Upper lobe of left lung (tissue), 4 donors: ENCODE measurements around the gene OPRL1.

ENCODE experiments used
- EP300 ChIP-seq, 4 donors: sonication (generic); formaldehyde crosslinking; IDR thresholded peaks; one replicate each; pipeline ENCODE4 v1.5.1; 2017; ENCODE audit warnings: antibody characterized with exemption in 4 of 4, control low read depth in 2 of 4
- POLR2A ChIP-seq, 4 donors: fragments of 450-650 bp; IDR thresholded peaks; one replicate each; pipeline ENCODE4 v1.5.1; 2016 to 2017; ENCODE audit warnings: antibody characterized with exemption in 4 of 4, mild to moderate bottlenecking in 2 of 4
- POLR2AphosphoS5 ChIP-seq, 2 donors: sonication (generic); formaldehyde crosslinking; IDR thresholded peaks; one replicate each; pipeline ENCODE4 v1.5.1; 2017; ENCODE audit warnings: antibody characterized with exemption in 2 of 2
- TF ChIP-seq, protein P1 (sequence below), 6 experiments: fragments of 450-650 bp in 4 of 6; fragments of 200-600 bp in 2 of 6; sonication (generic) in 2 of 6; IDR thresholded peaks; one replicate each; pipeline ENCODE4 v1.5.1; 2016 to 2019; ENCODE audit warnings: antibody characterized with exemption in 6 of 6

DNA sequence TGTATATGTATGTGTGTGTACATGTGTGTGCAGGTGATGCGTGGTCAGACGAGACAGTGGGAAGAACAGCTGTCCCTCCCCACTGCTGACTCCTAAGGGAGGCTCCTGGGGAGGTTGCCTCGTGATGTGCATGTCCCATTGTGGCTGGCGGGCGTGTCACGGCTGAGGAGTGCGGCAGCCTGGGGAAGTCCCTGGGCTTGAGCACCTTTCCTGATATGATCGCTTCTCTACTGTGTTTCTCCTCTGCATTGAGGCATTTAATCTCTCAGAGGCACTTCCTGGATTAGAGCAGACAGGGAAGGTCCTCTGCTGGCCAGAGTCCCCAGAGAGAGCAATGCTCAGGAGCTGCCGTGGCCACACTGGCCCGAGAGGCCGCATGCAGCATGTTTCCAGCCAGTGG is 16.0 kb downstream of the OPRL1 start:
- TF ChIP-seq, protein P1, sequence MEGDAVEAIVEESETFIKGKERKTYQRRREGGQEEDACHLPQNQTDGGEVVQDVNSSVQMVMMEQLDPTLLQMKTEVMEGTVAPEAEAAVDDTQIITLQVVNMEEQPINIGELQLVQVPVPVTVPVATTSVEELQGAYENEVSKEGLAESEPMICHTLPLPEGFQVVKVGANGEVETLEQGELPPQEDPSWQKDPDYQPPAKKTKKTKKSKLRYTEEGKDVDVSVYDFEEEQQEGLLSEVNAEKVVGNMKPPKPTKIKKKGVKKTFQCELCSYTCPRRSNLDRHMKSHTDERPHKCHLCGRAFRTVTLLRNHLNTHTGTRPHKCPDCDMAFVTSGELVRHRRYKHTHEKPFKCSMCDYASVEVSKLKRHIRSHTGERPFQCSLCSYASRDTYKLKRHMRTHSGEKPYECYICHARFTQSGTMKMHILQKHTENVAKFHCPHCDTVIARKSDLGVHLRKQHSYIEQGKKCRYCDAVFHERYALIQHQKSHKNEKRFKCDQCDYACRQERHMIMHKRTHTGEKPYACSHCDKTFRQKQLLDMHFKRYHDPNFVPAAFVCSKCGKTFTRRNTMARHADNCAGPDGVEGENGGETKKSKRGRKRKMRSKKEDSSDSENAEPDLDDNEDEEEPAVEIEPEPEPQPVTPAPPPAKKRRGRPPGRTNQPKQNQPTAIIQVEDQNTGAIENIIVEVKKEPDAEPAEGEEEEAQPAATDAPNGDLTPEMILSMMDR (IDR thresholded peaks at IDR 0.05): no peak
- no peak for TF ChIP-seq POLR2A (IDR thresholded peaks at IDR 0.05)
- TF ChIP-seq EP300 (IDR thresholded peaks at IDR 0.05): no peak
- no peak for TF ChIP-seq POLR2AphosphoS5 (IDR thresholded peaks at IDR 0.05)
